Daoy (cell line): Measurements from ENCODE around the gene IL12RB1. TPM values are rescaled to one million over a fixed set of nuclear protein-coding genes. Genes with fewer than 3 reads are reported as not detected.
A peak's percentile ranks its signal among the peaks of the same experiment; 100 is the strongest.

Experiments
- DNase-seq: peaks from one replicate; pipeline ENCODE4 v3.0.0-alpha.2; 2015; ENCODE audit warnings: low read depth
- total RNA-seq: library from RNA; depleted of rRNA; stranded (reverse); fragments of >200 nt; shearing (Covaris generic); gene quantifications from 2 replicates; pipeline ENCODE4 v1.2.3, GENCODE V29; 2014; rRNA removed

Gene IL12RB1
- total RNA-seq, 1 experiment from 2014 or later, result 3.4 TPM

DNA sequence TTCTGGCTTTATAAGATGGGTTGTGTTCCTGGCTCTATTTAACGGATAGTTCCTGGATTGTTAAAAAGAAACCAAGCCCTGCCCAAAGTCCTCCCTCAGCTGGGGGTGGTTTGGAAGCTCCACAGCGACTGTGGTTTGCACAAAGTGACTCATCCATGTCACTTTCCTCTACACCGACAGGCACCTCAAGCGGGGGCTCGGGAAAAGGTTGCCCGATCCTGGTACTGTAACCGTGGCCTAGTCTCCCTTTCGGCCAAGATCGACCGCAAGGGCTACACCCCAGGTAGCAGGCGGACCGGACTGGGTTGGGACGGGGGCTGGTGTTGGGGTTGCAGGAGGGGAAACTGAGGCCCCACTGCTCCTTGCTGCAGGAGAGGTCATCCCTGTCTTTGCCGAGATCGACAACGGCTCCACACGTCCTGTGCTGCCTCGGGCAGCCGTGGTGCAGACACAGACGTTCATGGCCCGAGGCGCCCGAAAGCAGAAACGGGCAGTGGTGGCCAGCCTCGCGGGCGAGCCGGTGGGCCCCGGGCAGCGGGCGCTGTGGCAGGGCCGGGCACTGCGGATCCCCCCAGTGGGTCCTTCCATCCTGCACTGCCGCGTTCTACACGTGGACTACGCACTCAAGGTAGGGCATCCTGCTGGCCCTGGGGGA lies 77.2 kb downstream of the IL12RB1 start:
- peak; percentile 83 for DNase-seq

Other genes with a start within 250 kb of the IL12RB1 start
- gene JAK3, start 239.0 kb downstream of the IL12RB1 start, total RNA-seq, result 0.06 and 0.09 TPM in 2 replicates
- gene RPL18A, start 227.0 kb downstream of the IL12RB1 start, total RNA-seq, result 1,269 and 1,595 TPM in 2 replicates
- gene SLC5A5, start 215.0 kb downstream of the IL12RB1 start, total RNA-seq, result not detected in 2 replicates
- gene CCDC124, start 153.9 kb downstream of the IL12RB1 start, total RNA-seq, result 44.7 and 53.3 TPM in 2 replicates
- 0.06 TPM in 1 of 2 replicates, not detected in the other for gene KCNN1, start 119.8 kb downstream of the IL12RB1 start, total RNA-seq
- 25.6 and 35.7 TPM in 2 replicates for gene ARRDC2, start 78.8 kb downstream of the IL12RB1 start, total RNA-seq
- gene MAST3, start 10.8 kb upstream of the IL12RB1 start, total RNA-seq, result 1.1 and 1.5 TPM in 2 replicates
- 6.5 and 14.2 TPM in 2 replicates for gene PIK3R2, start 66.2 kb upstream of the IL12RB1 start, total RNA-seq
- 17.8 and 20.2 TPM in 2 replicates for gene IFI30, start 86.9 kb upstream of the IL12RB1 start, total RNA-seq
- 43.3 and 67.4 TPM in 2 replicates for gene MPV17L2, start 106.3 kb upstream of the IL12RB1 start, total RNA-seq
- 0.23 TPM in 1 of 2 replicates, not detected in the other for gene RAB3A, start 117.1 kb upstream of the IL12RB1 start, total RNA-seq
- gene PDE4C, start 139.5 kb upstream of the IL12RB1 start, total RNA-seq, result 0.17 TPM in 1 of 2 replicates, not detected in the other
- gene IQCN, start 187.5 kb upstream of the IL12RB1 start, total RNA-seq, result 0.74 and 12.6 TPM in 2 replicates
- 75.0 and 75.6 TPM in 2 replicates for gene JUND, start 194.7 kb upstream of the IL12RB1 start, total RNA-seq
- gene LSM4, start 236.1 kb upstream of the IL12RB1 start, total RNA-seq, result 318 and 351 TPM in 2 replicates